H1 (cell line): Measurements from ENCODE around the gene GPR21. TPM values are rescaled to one million over a fixed set of nuclear protein-coding genes. Genes with fewer than 3 reads are reported as not detected.

Source experiments
- CTCF ChIA-PET: fragments of 300-600 bp; sonication (Branson Sonifier 250); formaldehyde crosslinking; loops from one replicate; lab custom pipeline; 2021; ENCODE audit not compliant: partially characterized antibody; lab: Charles Lee
- POLR2A ChIA-PET: fragments of 300-600 bp; sonication (Branson Sonifier 250); formaldehyde crosslinking; loops from one replicate; lab custom pipeline; 2021; ENCODE audit warnings: inconsistent platforms; ENCODE audit not compliant: partially characterized antibody; lab: Charles Lee
- DNase-seq, 2 experiments: peaks; one replicate each; pipeline versions ENCODE4 v3.0.0 to v3.0.0-alpha.2; 2010 to 2022; ENCODE audit warnings: low spot score in 2 of 2, low read depth in 1 of 2, mixed read lengths in 1 of 2
- FAIRE-seq: peaks from 2 replicates; lab custom pipeline; 2011; peaks lifted over from hg19 to GRCh38; lab: Jason Lieb, UNC
- H2AFZ ChIP-seq: 2 replicates; pipeline ENCODE4 v1.8.1; 2012; ENCODE audit warnings: low read length, inconsistent platforms
- H2AK5ac ChIP-seq: 2 replicates; pipeline ENCODE4 v1.6.1; 2013; ENCODE audit warnings: low read depth, low read length
- H2BK120ac ChIP-seq: replicated peaks from 2 replicates; pipeline ENCODE3; 2013; ENCODE audit warnings: low read depth, low read length, inconsistent platforms
- H2BK12ac ChIP-seq: 2 replicates; pipeline ENCODE4 v1.6.1; 2013; ENCODE audit warnings: low read depth, low read length
- H2BK15ac ChIP-seq: 2 replicates; pipeline ENCODE4 v1.6.1; 2013; ENCODE audit warnings: low read length
- H2BK20ac ChIP-seq: 2 replicates; pipeline ENCODE4 v1.6.1; 2013; ENCODE audit warnings: low read length
- H2BK5ac ChIP-seq: 2 replicates; pipeline ENCODE4 v1.6.1; 2013; ENCODE audit warnings: low read depth, low read length
- H3K14ac ChIP-seq: 2 replicates; pipeline ENCODE4 v1.6.1; 2013; ENCODE audit warnings: inconsistent platforms; ENCODE audit not compliant: insufficient read length
- H3K18ac ChIP-seq: 2 replicates; pipeline ENCODE4 v1.6.1; 2013; ENCODE audit warnings: low read length; ENCODE audit errors: extremely low read depth
- H3K23ac ChIP-seq: 2 replicates; pipeline ENCODE4 v1.6.1; 2013; ENCODE audit warnings: inconsistent platforms; ENCODE audit not compliant: insufficient read length
- H3K23me2 ChIP-seq: 2 replicates; pipeline ENCODE4 v1.6.1; 2013; ENCODE audit warnings: low read depth, low read length
- H3K27ac ChIP-seq: 2 replicates; pipeline ENCODE4 v1.6.1; 2011; ENCODE audit warnings: low read depth, low read length, inconsistent platforms
- H3K27me3 ChIP-seq, 4 experiments: replicated peaks in 1 of 4; 1 replicate in 1 of 4; 2 replicates in 3 of 4; pipeline versions ENCODE4 v1.6.1 to v1.8.1; 2011 to 2013; ENCODE audit warnings: low read length in 3 of 4, mild to moderate bottlenecking in 3 of 4, inconsistent platforms in 2 of 4, mixed read lengths in 2 of 4, moderate library complexity in 1 of 4; ENCODE audit not compliant: control insufficient read depth in 3 of 4, insufficient read depth in 3 of 4; ENCODE audit errors: extremely low read depth in 1 of 4
- H3K36me3 ChIP-seq, 4 experiments: 2 replicates each; pipeline versions ENCODE4 v1.6.1 to v1.8.1; 2011 to 2013; ENCODE audit warnings: mild to moderate bottlenecking in 4 of 4, low read length in 3 of 4, moderate library complexity in 2 of 4, control low read depth in 1 of 4, inconsistent platforms in 1 of 4; ENCODE audit not compliant: insufficient read depth in 4 of 4, control insufficient read depth in 2 of 4
- H3K4ac ChIP-seq: replicated peaks from 2 replicates; pipeline ENCODE3; 2013; ENCODE audit warnings: low read length, low read depth, mixed read lengths, inconsistent platforms; ENCODE audit not compliant: insufficient read length
- H3K4me1 ChIP-seq, 4 experiments: replicated peaks in 1 of 4; 1 replicate in 1 of 4; 2 replicates in 3 of 4; pipeline versions ENCODE4 v1.6.1 to v1.8.1; 2011 to 2013; ENCODE audit warnings: low read length in 3 of 4, inconsistent platforms in 2 of 4, mixed read lengths in 1 of 4; ENCODE audit not compliant: insufficient read depth in 4 of 4, control insufficient read depth in 3 of 4
- H3K4me2 ChIP-seq, 2 experiments: 2 replicates each; pipeline versions ENCODE4 v1.6.1 to v1.8.1; 2011 to 2013; ENCODE audit warnings: low read depth in 2 of 2, low read length in 2 of 2, control low read depth in 1 of 2, inconsistent platforms in 1 of 2, mild to moderate bottlenecking in 1 of 2; ENCODE audit not compliant: insufficient read depth in 1 of 2
- H3K4me3 ChIP-seq, 4 experiments: fragments of 200-600, 300-600 bp in 1 of 4; sonication (generic), shearing (Covaris generic), sonication (Bioruptor Twin) in 1 of 4; 2 replicates each; pipeline versions ENCODE4 v1.5.1 to v1.8.1; 2011 to 2016; ENCODE audit warnings: low read length in 4 of 4, low read depth in 3 of 4, control low read depth in 2 of 4, inconsistent platforms in 2 of 4, mild to moderate bottlenecking in 2 of 4, mixed read lengths in 1 of 4, moderate library complexity in 1 of 4; ENCODE audit not compliant: insufficient read depth in 2 of 4; ENCODE audit errors: extremely low read depth in 1 of 4
- H3K56ac ChIP-seq: replicated peaks from 2 replicates; pipeline ENCODE3; 2013; ENCODE audit warnings: low read depth, mild to moderate bottlenecking, mixed read lengths, low read length, inconsistent platforms; ENCODE audit not compliant: insufficient read length
- H3K79me1 ChIP-seq: 2 replicates; pipeline ENCODE4 v1.6.1; 2013; ENCODE audit warnings: low read depth, low read length, control low read depth
- H3K79me2 ChIP-seq, 2 experiments: 2 replicates each; pipeline versions ENCODE4 v1.6.1 to v1.8.1; 2012 to 2013; ENCODE audit warnings: low read length in 2 of 2, mild to moderate bottlenecking in 2 of 2, inconsistent platforms in 1 of 2; ENCODE audit not compliant: insufficient read depth in 2 of 2, control insufficient read depth in 1 of 2
- H3K9ac ChIP-seq, 4 experiments: replicated peaks in 1 of 4; 1 replicate in 1 of 4; 2 replicates in 3 of 4; pipeline versions ENCODE4 v1.6.1 to v1.8.1; 2011 to 2013; ENCODE audit warnings: low read depth in 3 of 4, low read length in 3 of 4, control low read depth in 2 of 4, mild to moderate bottlenecking in 2 of 4, moderate library complexity in 2 of 4, inconsistent platforms in 1 of 4; ENCODE audit errors: extremely low read depth in 1 of 4
- H3K9me3 ChIP-seq, 2 experiments: 2 replicates each; pipeline versions ENCODE4 v1.6.1 to v1.8.1; 2012 to 2013; ENCODE audit warnings: mild to moderate bottlenecking in 2 of 2, moderate library complexity in 2 of 2, control low read depth in 1 of 2, inconsistent platforms in 1 of 2, low read depth in 1 of 2, low read length in 1 of 2, mixed read lengths in 1 of 2; ENCODE audit not compliant: insufficient read depth in 2 of 2
- H4K20me1 ChIP-seq, 2 experiments: replicated peaks in 1 of 2; 2 replicates each; pipeline versions ENCODE3 to v1.8.1; 2011 to 2013; ENCODE audit warnings: inconsistent platforms in 2 of 2, low read length in 2 of 2, mild to moderate bottlenecking in 1 of 2; ENCODE audit not compliant: insufficient read depth in 2 of 2, control insufficient read depth in 1 of 2
- H4K5ac ChIP-seq: 2 replicates; pipeline ENCODE4 v1.6.1; 2013; ENCODE audit warnings: low read length, low read depth, mixed read lengths, inconsistent platforms; ENCODE audit not compliant: insufficient read length
- H4K8ac ChIP-seq: 2 replicates; pipeline ENCODE4 v1.8.0; 2013; ENCODE audit warnings: mild to moderate bottlenecking, moderate library complexity, low read length, inconsistent platforms; ENCODE audit not compliant: insufficient read depth; ENCODE audit errors: extremely low read depth
- H4K91ac ChIP-seq: replicated peaks from 2 replicates; pipeline ENCODE3; 2013; ENCODE audit warnings: low read length, mixed read lengths, inconsistent platforms; ENCODE audit not compliant: insufficient read length
- BCL11A ChIP-seq, 2 experiments: IDR thresholded peaks; one replicate each; pipeline ENCODE4 v1.6.1; 2011; ENCODE audit warnings: low read depth in 2 of 2, low read length in 2 of 2, mild to moderate bottlenecking in 2 of 2
- CEBPB ChIP-seq: IDR thresholded peaks from 2 replicates; pipeline ENCODE4 v1.6.1; 2012; ENCODE audit warnings: low read depth, low read length
- CTBP2 ChIP-seq: IDR thresholded peaks from 2 replicates; pipeline ENCODE4 v1.7.0; 2011; ENCODE audit warnings: borderline replicate concordance, mild to moderate bottlenecking, moderate library complexity, mixed read lengths, low read length; ENCODE audit not compliant: insufficient read depth, insufficient read length
- JUND ChIP-seq: IDR thresholded peaks from 2 replicates; pipeline ENCODE4 v1.6.1; 2011; ENCODE audit warnings: mild to moderate bottlenecking, improper control_type of control experiment, low read length
- KDM1A ChIP-seq: fragments of 200-600, 300-600 bp; sonication (generic); IDR thresholded peaks from 2 replicates; pipeline ENCODE4 v1.7.1; 2016; ENCODE audit warnings: mild to moderate bottlenecking, low read length, borderline replicate concordance
- KDM4A ChIP-seq: IDR thresholded peaks from one replicate; pipeline ENCODE4 v1.7.1; 2012; ENCODE audit warnings: low read depth, mild to moderate bottlenecking, moderate library complexity, low read length, inconsistent platforms; ENCODE audit not compliant: severe bottlenecking
- NANOG ChIP-seq: IDR thresholded peaks from 2 replicates; pipeline ENCODE4 v1.6.1; 2011; ENCODE audit warnings: low read length, low read depth, mild to moderate bottlenecking, inconsistent platforms; ENCODE audit not compliant: insufficient read depth, poor library complexity, severe bottlenecking
- NRF1 ChIP-seq: IDR thresholded peaks from 2 replicates; pipeline ENCODE4 v1.6.1; 2011; ENCODE audit warnings: mild to moderate bottlenecking, low read depth, low read length, improper control_type of control experiment
- POLR2A ChIP-seq, 2 experiments: IDR thresholded peaks; 1 replicate in 1 of 2; 2 replicates in 1 of 2; pipeline ENCODE4 v1.6.1; 2011; ENCODE audit warnings: low read depth in 2 of 2, low read length in 2 of 2, mild to moderate bottlenecking in 2 of 2; ENCODE audit errors: control extremely low read depth in 1 of 2
- RFX5 ChIP-seq: IDR thresholded peaks from 2 replicates; pipeline ENCODE4 v1.6.1; 2011; ENCODE audit warnings: low read depth, low read length, improper control_type of control experiment, borderline replicate concordance
- RNF2 ChIP-seq: fragments of 200-900, 300-1000 bp; sonication (generic); IDR thresholded peaks from 2 replicates; pipeline ENCODE4 v1.7.1; 2016; ENCODE audit warnings: borderline replicate concordance, low read depth, mild to moderate bottlenecking, antibody characterized with exemption, low read length; ENCODE audit not compliant: poor library complexity, severe bottlenecking; ENCODE audit errors: missing control alignments
- SP1 ChIP-seq: IDR thresholded peaks from 2 replicates; pipeline ENCODE4 v1.6.1; 2011; ENCODE audit warnings: low read depth, low read length
- SP2 ChIP-seq: IDR thresholded peaks from 2 replicates; pipeline ENCODE4 v1.6.1; 2012; ENCODE audit warnings: mild to moderate bottlenecking, low read length, inconsistent platforms
- TAF7 ChIP-seq: optimal IDR thresholded peaks from 2 replicates; pipeline ENCODE3; 2011; ENCODE audit warnings: low read depth, mild to moderate bottlenecking, inconsistent platforms, low read length, moderate library complexity, borderline replicate concordance
- TEAD4 ChIP-seq: IDR thresholded peaks from 2 replicates; pipeline ENCODE4 v1.6.1; 2012; ENCODE audit warnings: low read depth, low read length, inconsistent platforms, mixed read lengths
- polyA plus RNA-seq, 7 experiments: library from polyadenylated mRNA; depleted of rRNA in 3 of 7; stranded (reverse) in 5 of 7; unstranded in 2 of 7; fragments of >200 nt in 5 of 7; fragments of 200-250 nt in 2 of 7; gene quantifications; 1 replicate in 5 of 7; 2 replicates in 1 of 7; 4 replicates in 1 of 7; pipeline versions ENCODE4 v1.2.1 to v1.2.3, GENCODE V29; 2011 to 2013; ENCODE audit warnings: missing spikeins in 2 of 7, mixed read lengths in 2 of 7
- total RNA-seq: library from RNA; stranded (reverse); fragmentation: NEBNext Ultra II Directional; extraction: Animal tissue kit (Norgen Biotek cat#: 25700); gene quantifications from 2 replicates; pipeline ENCODE4 v1.2.1, GENCODE V29; 2021

GPR21 gene
- total and polyA plus RNA-seq, 2 of the 8 experiments (the other 6 are each of a cell fraction or from before 2014, with no cell fraction given) = 0.58 to 0.71 TPM

DNA sequence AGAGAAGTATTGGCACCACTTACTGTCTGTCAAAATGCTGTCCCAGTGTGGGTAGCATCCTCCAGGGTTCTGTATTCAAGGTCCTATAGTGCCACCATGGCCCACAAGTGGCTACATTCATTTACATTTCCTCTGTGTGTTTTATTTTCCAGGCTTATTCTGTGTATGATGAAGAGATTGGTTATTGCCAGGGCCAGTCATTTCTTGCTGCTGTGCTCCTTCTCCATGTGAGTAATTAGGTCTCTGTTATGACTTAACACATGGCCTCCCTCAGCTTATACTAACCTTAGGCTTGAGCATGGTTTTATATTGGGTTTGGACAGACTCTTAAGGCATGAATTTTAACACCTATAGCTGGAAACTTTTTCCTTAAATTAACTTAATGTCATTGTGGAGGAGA is 36.7 kb downstream of the GPR21 start:
- Histone ChIP-seq H3K4ac (no peak overlapping the region), H3K9me3 (no peaks in the 10 kb centered on the region), H3K79me1 (no peaks in the 10 kb centered on the region), H3K4me1 (peaks cover 4 to 17% (median 14%) of the 10 kb centered on the region in 4 experiments; a peak in 6 of 7 replicates), H3K4me3 (no peak overlapping the region), H2BK5ac (no peak overlapping the region), H2BK20ac (no peak overlapping the region), H2BK120ac (no peak overlapping the region), H2BK12ac (no peak overlapping the region), H3K27me3 (no peaks in the 10 kb centered on the region), H3K23me2 (no peaks in the 10 kb centered on the region), H3K14ac (no peak overlapping the region), H4K8ac (no peak overlapping the region), H3K18ac (no peak overlapping the region), H4K20me1 (no peaks in the 10 kb centered on the region), H3K79me2 (no peaks in the 10 kb centered on the region), H4K91ac (no peak overlapping the region), H2AFZ (no peak overlapping the region), H2BK15ac (no peak overlapping the region), H3K36me3 (peaks cover 8 to 43% (median 19%) of the 10 kb centered on the region in 4 experiments; a peak in 7 of 8 replicates), H3K4me2 (no peak overlapping the region), H3K27ac (no peak overlapping the region), H2AK5ac (no peak overlapping the region), H3K56ac (no peak overlapping the region), H3K23ac (no peak overlapping the region), H3K9ac (no peak overlapping the region), H4K5ac (no peak overlapping the region)
- POLR2A ChIA-PET = no interaction called here
- DNase-seq (no peak), FAIRE-seq (no peak)
- CTCF ChIA-PET = interaction anchor here (0.5 kb wide), 1 partner anchor 1018 kb away, joined by 3 read pairs; no protein-coding TSS in a partner anchor
- no peak for TF ChIP-seq JUND
- TF ChIP-seq SP1 = no peak
- no peak for TF ChIP-seq BCL11A (IDR thresholded peaks at IDR 0.05; ENCODE audit: low read depth in 2 of 2, low read length in 2 of 2)
- TF ChIP-seq POLR2A (IDR thresholded peaks at IDR 0.05; ENCODE audit: control extremely low read depth in 1 of 2, low read depth in 2 of 2, low read length in 2 of 2) = no peak
- no peak for TF ChIP-seq NRF1
- TF ChIP-seq CTBP2 = no peak
- no peak for TF ChIP-seq TEAD4
- no peak for TF ChIP-seq CEBPB
- TF ChIP-seq NANOG = no peak
- TF ChIP-seq SP2 = no peak
- no peak for TF ChIP-seq RNF2
- no peak for TF ChIP-seq KDM1A
- no peak for TF ChIP-seq TAF7
- no peak for TF ChIP-seq KDM4A
- no peak for TF ChIP-seq RFX5
